K562 (cell line): ENCODE data around the gene SLC35E1. TPM values are rescaled to one million over a fixed set of nuclear protein-coding genes. Genes with fewer than 3 reads are reported as not detected.
A peak's percentile ranks its signal among the peaks of the same experiment; 100 is the strongest.

ENCODE experiments used
- CREB3 ChIP-seq: fragments of 450-650 bp; conservative IDR thresholded peaks from 2 replicates; pipeline ENCODE4 v1.6.1; 2016; ENCODE audit warnings: missing genetic modification characterization, low read depth, mild to moderate bottlenecking, missing compliant biosample characterization, moderate library complexity
- HDAC3 ChIP-seq: fragments of 450-650 bp; IDR thresholded peaks from 2 replicates; pipeline ENCODE4 v1.6.1; 2018; ENCODE audit warnings: borderline replicate concordance, mild to moderate bottlenecking, moderate library complexity; ENCODE audit not compliant: partially characterized antibody
- MEIS2 ChIP-seq: fragments of 450-650 bp; IDR thresholded peaks from 2 replicates; pipeline ENCODE4 v1.6.1; 2014; ENCODE audit warnings: mild to moderate bottlenecking; ENCODE audit not compliant: partially characterized antibody
- NFYB ChIP-seq: IDR thresholded peaks from 2 replicates; pipeline ENCODE4 v1.6.1; 2011; ENCODE audit warnings: mild to moderate bottlenecking, moderate library complexity; ENCODE audit not compliant: insufficient read length; ENCODE audit errors: extremely low read depth
- PBX2 ChIP-seq, 2 experiments: IDR thresholded peaks in 1 of 2; conservative IDR thresholded peaks in 1 of 2; 2 replicates each; pipeline ENCODE4 v1.6.1; 2016; ENCODE audit warnings: low read depth in 2 of 2, mild to moderate bottlenecking in 1 of 2, missing compliant biosample characterization in 1 of 2, missing genetic modification characterization in 1 of 2, moderate library complexity in 1 of 2
- PTBP1 ChIP-seq: fragments of 200-400 bp; formaldehyde crosslinking; IDR thresholded peaks from 2 replicates; pipeline ENCODE4 v1.6.1; 2017; ENCODE audit warnings: low read depth, low read length
- RERE ChIP-seq: sonication (generic); formaldehyde crosslinking; IDR thresholded peaks from 2 replicates; pipeline ENCODE4 v1.8.0; 2023; ENCODE audit warnings: missing genetic modification reagents, mild to moderate bottlenecking, borderline replicate concordance
- ZBTB2 ChIP-seq: fragments of 450-650 bp; IDR thresholded peaks from 2 replicates; pipeline ENCODE4 v1.6.1; 2016; ENCODE audit warnings: antibody characterized with exemption
- ZNF124 ChIP-seq: sonication (generic); formaldehyde crosslinking; IDR thresholded peaks from 2 replicates; pipeline ENCODE4 v1.8.1; 2022; ENCODE audit warnings: missing genetic modification reagents
- polyA plus RNA-seq, 8 experiments: library from polyadenylated mRNA; depleted of rRNA in 4 of 8; stranded (reverse) in 5 of 8; unstranded in 3 of 8; fragments of >200 nt; fragmentation: Nextera tagmentation in 2 of 8; fragmentation: Illumina TruSeq in 1 of 8; extraction: Ambion mirVana in 2 of 8; extraction: Trizol in 1 of 8; gene quantifications; 2 replicates each; pipeline versions ENCODE4 v1.2.1 to v1.2.3, GENCODE V29; 2011 to 2014; ENCODE audit warnings: inconsistent platforms in 1 of 8, missing spikeins in 1 of 8
- total RNA-seq, 7 experiments: library from RNA; depleted of rRNA in 6 of 7; stranded (reverse); fragments of >200 nt in 6 of 7; fragmentation: Illumina TruSeq in 2 of 7; extraction: Trizol in 2 of 7; gene quantifications; 2 replicates each; pipeline versions ENCODE4 v1.2.1 to v1.2.3, GENCODE V29; 2011 to 2021; ENCODE audit warnings: low replicate concordance in 1 of 7
- TF ChIP-seq, protein P1 (sequence below): fragments of 450-650 bp; IDR thresholded peaks from 2 replicates; pipeline ENCODE4 v1.6.1; 2017; ENCODE audit warnings: antibody characterized with exemption
- TF ChIP-seq, protein P2 (sequence below): fragments of 250-450 bp; sonication (Bioruptor Pico); IDR thresholded peaks from 2 replicates; pipeline ENCODE4 v1.8.0; 2021; ENCODE audit warnings: moderate library complexity, mild to moderate bottlenecking, inconsistent platforms

SLC35E1 gene
- total and polyA plus RNA-seq, 9 of the 15 experiments (the other 6 are each of a cell fraction or from before 2014, with no cell fraction given), result 15.0 to 40.1 (median 25.7) TPM

DNA sequence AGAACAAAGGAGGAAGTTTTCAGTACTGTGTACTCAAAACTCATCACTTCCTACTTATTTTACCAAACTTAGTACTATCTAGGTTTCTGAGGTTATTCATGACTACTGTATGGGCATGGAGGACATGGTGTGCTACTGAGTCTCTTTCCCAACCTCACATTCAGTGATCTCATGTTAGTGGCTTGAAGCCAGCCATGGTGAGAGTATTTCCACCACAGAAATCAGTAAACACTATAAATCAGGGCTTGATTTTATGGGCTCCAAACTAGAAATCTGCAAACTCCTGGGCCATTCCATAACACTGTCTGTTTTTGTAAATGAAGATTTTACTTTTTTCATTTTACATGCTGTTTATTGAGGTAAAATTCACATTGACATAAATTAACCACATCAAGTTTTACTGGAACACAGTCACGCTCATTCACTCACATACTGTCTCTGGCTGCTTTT is 36.1 kb upstream of the SLC35E1 start (continued):
- TF ChIP-seq RERE (CRISPR knock-in tag) (no peak), ZNF124 (CRISPR knock-in tag) (no peak), PBX2 (CRISPR knock-in tag; IDR thresholded peaks at IDR 0.05; ENCODE audit: low read depth) (no peak), PBX2 (tag; conservative IDR thresholded peaks at IDR 0.05; ENCODE audit: low read depth) (0 out of 2 replicates have a peak, but pooled peaks have one; percentile 33), MEIS2 (peak; percentile 17), NFYB (no peak), CREB3 (no peak), PTBP1 (no peak), HDAC3 (no peak), ZBTB2 (no peak)
- TF ChIP-seq, protein P1, sequence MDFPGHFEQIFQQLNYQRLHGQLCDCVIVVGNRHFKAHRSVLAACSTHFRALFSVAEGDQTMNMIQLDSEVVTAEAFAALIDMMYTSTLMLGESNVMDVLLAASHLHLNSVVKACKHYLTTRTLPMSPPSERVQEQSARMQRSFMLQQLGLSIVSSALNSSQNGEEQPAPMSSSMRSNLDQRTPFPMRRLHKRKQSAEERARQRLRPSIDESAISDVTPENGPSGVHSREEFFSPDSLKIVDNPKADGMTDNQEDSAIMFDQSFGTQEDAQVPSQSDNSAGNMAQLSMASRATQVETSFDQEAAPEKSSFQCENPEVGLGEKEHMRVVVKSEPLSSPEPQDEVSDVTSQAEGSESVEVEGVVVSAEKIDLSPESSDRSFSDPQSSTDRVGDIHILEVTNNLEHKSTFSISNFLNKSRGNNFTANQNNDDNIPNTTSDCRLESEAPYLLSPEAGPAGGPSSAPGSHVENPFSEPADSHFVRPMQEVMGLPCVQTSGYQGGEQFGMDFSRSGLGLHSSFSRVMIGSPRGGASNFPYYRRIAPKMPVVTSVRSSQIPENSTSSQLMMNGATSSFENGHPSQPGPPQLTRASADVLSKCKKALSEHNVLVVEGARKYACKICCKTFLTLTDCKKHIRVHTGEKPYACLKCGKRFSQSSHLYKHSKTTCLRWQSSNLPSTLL, result no peak
- TF ChIP-seq, protein P2, sequence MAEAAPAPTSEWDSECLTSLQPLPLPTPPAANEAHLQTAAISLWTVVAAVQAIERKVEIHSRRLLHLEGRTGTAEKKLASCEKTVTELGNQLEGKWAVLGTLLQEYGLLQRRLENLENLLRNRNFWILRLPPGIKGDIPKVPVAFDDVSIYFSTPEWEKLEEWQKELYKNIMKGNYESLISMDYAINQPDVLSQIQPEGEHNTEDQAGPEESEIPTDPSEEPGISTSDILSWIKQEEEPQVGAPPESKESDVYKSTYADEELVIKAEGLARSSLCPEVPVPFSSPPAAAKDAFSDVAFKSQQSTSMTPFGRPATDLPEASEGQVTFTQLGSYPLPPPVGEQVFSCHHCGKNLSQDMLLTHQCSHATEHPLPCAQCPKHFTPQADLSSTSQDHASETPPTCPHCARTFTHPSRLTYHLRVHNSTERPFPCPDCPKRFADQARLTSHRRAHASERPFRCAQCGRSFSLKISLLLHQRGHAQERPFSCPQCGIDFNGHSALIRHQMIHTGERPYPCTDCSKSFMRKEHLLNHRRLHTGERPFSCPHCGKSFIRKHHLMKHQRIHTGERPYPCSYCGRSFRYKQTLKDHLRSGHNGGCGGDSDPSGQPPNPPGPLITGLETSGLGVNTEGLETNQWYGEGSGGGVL (CRISPR knock-in tag), result no peak
